ENCODE measurements around the gene TNFSF12.

Gene TNFSF12

DNA sequence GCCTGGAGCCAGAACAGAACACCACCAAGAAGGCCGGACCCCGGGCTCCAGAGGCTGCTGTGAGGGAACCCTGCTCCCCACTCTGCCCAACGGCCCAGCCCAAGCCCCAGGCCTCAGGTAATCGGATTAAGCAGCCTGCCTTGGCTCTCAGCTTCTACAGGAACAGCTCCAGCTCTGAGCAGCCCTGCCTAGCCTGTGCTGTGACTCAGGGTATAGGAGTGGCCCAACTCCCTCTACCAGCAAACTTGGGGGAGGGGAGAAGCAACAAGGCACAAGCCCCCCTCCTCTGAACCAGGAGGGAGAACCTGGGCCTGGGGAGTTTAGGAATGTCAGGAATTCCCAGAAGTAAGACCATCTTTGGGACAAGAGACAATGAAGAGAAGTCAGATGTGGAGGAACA is 41.9 kb downstream of the TNFSF12 start:
- Histone ChIP-seq H3K79me2 (ENCODE audit: insufficient read depth, low read length) (no peaks in the 10 kb centered on the region), H3K9ac (ENCODE audit: low read length) (no peak overlapping the region), H3K36me3 (ENCODE audit: insufficient read depth, low read length) (peaks cover 82% of the 10 kb centered on the region), H4K20me1 (ENCODE audit: insufficient read depth, low read length) (no peaks in the 10 kb centered on the region), H2AFZ (ENCODE audit: low read length) (no peak overlapping the region), H3K4me1 (ENCODE audit: insufficient read depth, low read length, severe bottlenecking) (no peaks in the 10 kb centered on the region), H3K27ac (ENCODE audit: low read depth, low read length, poor library complexity, severe bottlenecking) (no peak overlapping the region), H3K4me3 (ENCODE audit: low read depth, low read length, poor library complexity, severe bottlenecking) (no peak overlapping the region), H3K4me2 (ENCODE audit: low read length) (no peak overlapping the region), H3K9me3 (ENCODE audit: low read length) (no peaks in the 10 kb centered on the region), H3K9me2 (ENCODE audit: low read depth, low read length) (no peaks in the 10 kb centered on the region), H3K27me3 (ENCODE audit: insufficient read depth, low read length) (no peaks in the 10 kb centered on the region), H3F3A (ENCODE audit: insufficient read depth, low read length) (no peaks in the 10 kb centered on the region)
- no peak for TF ChIP-seq EZH2 (IDR thresholded peaks at IDR 0.05; ENCODE audit: borderline replicate concordance, low read length)
- TF ChIP-seq, protein P1, sequence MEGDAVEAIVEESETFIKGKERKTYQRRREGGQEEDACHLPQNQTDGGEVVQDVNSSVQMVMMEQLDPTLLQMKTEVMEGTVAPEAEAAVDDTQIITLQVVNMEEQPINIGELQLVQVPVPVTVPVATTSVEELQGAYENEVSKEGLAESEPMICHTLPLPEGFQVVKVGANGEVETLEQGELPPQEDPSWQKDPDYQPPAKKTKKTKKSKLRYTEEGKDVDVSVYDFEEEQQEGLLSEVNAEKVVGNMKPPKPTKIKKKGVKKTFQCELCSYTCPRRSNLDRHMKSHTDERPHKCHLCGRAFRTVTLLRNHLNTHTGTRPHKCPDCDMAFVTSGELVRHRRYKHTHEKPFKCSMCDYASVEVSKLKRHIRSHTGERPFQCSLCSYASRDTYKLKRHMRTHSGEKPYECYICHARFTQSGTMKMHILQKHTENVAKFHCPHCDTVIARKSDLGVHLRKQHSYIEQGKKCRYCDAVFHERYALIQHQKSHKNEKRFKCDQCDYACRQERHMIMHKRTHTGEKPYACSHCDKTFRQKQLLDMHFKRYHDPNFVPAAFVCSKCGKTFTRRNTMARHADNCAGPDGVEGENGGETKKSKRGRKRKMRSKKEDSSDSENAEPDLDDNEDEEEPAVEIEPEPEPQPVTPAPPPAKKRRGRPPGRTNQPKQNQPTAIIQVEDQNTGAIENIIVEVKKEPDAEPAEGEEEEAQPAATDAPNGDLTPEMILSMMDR (IDR thresholded peaks at IDR 0.05; ENCODE audit: low read length), result no peak

GRCh38 chr17:7591596-7591995 is 42.7 kb downstream of the TNFSF12 start:
- no peak overlapping the region for H2AFZ ChIP-seq (ENCODE audit: low read length)
- H3K4me1 ChIP-seq (ENCODE audit: insufficient read depth, low read length, severe bottlenecking), result no peaks in the 10 kb centered on the region
- no peaks in the 10 kb centered on the region for H3K9me2 ChIP-seq (ENCODE audit: low read depth, low read length)
- H3F3A ChIP-seq (ENCODE audit: insufficient read depth, low read length), result no peaks in the 10 kb centered on the region
- no peak overlapping the region for H3K27ac ChIP-seq (ENCODE audit: low read depth, low read length, poor library complexity, severe bottlenecking)
- H3K27me3 ChIP-seq (ENCODE audit: insufficient read depth, low read length), result no peaks in the 10 kb centered on the region
- H3K36me3 ChIP-seq (ENCODE audit: insufficient read depth, low read length), result peaks cover 91% of the 10 kb centered on the region
- no peaks in the 10 kb centered on the region for H3K9me3 ChIP-seq (ENCODE audit: low read length)
- H3K4me3 ChIP-seq (ENCODE audit: low read depth, low read length, poor library complexity, severe bottlenecking), result no peak overlapping the region
- no peak overlapping the region for H3K9ac ChIP-seq (ENCODE audit: low read length)
- H3K79me2 ChIP-seq (ENCODE audit: insufficient read depth, low read length), result no peaks in the 10 kb centered on the region
- H4K20me1 ChIP-seq (ENCODE audit: insufficient read depth, low read length), result no peaks in the 10 kb centered on the region
- TF ChIP-seq, protein P1 (IDR thresholded peaks at IDR 0.05; ENCODE audit: low read length), result no peak
- TF ChIP-seq EZH2 (IDR thresholded peaks at IDR 0.05; ENCODE audit: borderline replicate concordance, low read length), result no peak
- H3K4me2 ChIP-seq (ENCODE audit: low read length), result no peak overlapping the region

- Histone ChIP-seq H3K4me1 (ENCODE audit: insufficient read depth, low read length, severe bottlenecking) (no peaks in the 10 kb centered on the region), H3F3A (ENCODE audit: insufficient read depth, low read length) (no peaks in the 10 kb centered on the region), H3K4me2 (ENCODE audit: low read length) (no peak overlapping the region), H3K79me2 (ENCODE audit: insufficient read depth, low read length) (no peaks in the 10 kb centered on the region), H3K27ac (ENCODE audit: low read depth, low read length, poor library complexity, severe bottlenecking) (no peak overlapping the region), H3K27me3 (ENCODE audit: insufficient read depth, low read length) (no peaks in the 10 kb centered on the region), H4K20me1 (ENCODE audit: insufficient read depth, low read length) (no peaks in the 10 kb centered on the region), H3K36me3 (ENCODE audit: insufficient read depth, low read length) (peaks cover 94% of the 10 kb centered on the region), H3K9ac (ENCODE audit: low read length) (no peak overlapping the region), H3K9me3 (ENCODE audit: low read length) (no peaks in the 10 kb centered on the region), H3K9me2 (ENCODE audit: low read depth, low read length) (no peaks in the 10 kb centered on the region), H3K4me3 (ENCODE audit: low read depth, low read length, poor library complexity, severe bottlenecking) (no peak overlapping the region), H2AFZ (ENCODE audit: low read length) (no peak overlapping the region)
- TF ChIP-seq, protein P1 (IDR thresholded peaks at IDR 0.05; ENCODE audit: low read length), result no peak
- TF ChIP-seq EZH2 (IDR thresholded peaks at IDR 0.05; ENCODE audit: borderline replicate concordance, low read length), result no peak
Measured at GRCh38 chr17:7592422-7593021, 43.7 kb downstream of the TNFSF12 start.

Measured in OCI-LY1 (cell line).